Duodenal mucosa (tissue), 2 donors: ENCODE results near the gene IGSF21.

Experiments
- H3K27ac ChIP-seq: one replicate; pipeline ENCODE4 v1.7.0; 2013; ENCODE audit warnings: low read depth, low read length
- H3K27me3 ChIP-seq, 2 donors: one replicate each; pipeline ENCODE4 v1.7.0; 2013; ENCODE audit warnings: low read length in 2 of 2, control low read depth in 1 of 2; ENCODE audit not compliant: insufficient read depth in 2 of 2, control insufficient read depth in 1 of 2
- H3K36me3 ChIP-seq, 2 donors: one replicate each; pipeline ENCODE4 v1.7.0; 2013; ENCODE audit warnings: low read length in 2 of 2, control low read depth in 1 of 2; ENCODE audit not compliant: insufficient read depth in 2 of 2, control insufficient read depth in 1 of 2
- H3K4me1 ChIP-seq, 2 donors: one replicate each; pipeline ENCODE4 v1.7.0; 2013; ENCODE audit warnings: low read length in 2 of 2, control low read depth in 1 of 2; ENCODE audit not compliant: insufficient read depth in 2 of 2, control insufficient read depth in 1 of 2
- H3K4me3 ChIP-seq, 2 donors: one replicate each; pipeline ENCODE4 v1.7.0; 2013; ENCODE audit warnings: low read length in 2 of 2, low read depth in 1 of 2
- H3K9ac ChIP-seq, 2 donors: one replicate each; pipeline ENCODE4 v1.7.0; 2013; ENCODE audit warnings: low read length in 2 of 2, low read depth in 1 of 2
- H3K9me3 ChIP-seq, 2 donors: one replicate each; pipeline ENCODE4 v1.7.0; 2013; ENCODE audit warnings: low read length in 2 of 2, control low read depth in 1 of 2; ENCODE audit not compliant: control insufficient read depth in 1 of 2

The IGSF21 gene

GRCh38 chr1:18130356-18130755, 22.8 kb downstream of the IGSF21 start:
- H3K9ac ChIP-seq = no peak overlapping the region
- H3K27ac ChIP-seq = no peak overlapping the region
- no peaks in the 10 kb centered on the region for H3K4me1 ChIP-seq
- H3K4me3 ChIP-seq = no peak overlapping the region
- H3K27me3 ChIP-seq = no peaks in the 10 kb centered on the region
- no peaks in the 10 kb centered on the region for H3K36me3 ChIP-seq
- no peaks in the 10 kb centered on the region for H3K9me3 ChIP-seq

DNA sequence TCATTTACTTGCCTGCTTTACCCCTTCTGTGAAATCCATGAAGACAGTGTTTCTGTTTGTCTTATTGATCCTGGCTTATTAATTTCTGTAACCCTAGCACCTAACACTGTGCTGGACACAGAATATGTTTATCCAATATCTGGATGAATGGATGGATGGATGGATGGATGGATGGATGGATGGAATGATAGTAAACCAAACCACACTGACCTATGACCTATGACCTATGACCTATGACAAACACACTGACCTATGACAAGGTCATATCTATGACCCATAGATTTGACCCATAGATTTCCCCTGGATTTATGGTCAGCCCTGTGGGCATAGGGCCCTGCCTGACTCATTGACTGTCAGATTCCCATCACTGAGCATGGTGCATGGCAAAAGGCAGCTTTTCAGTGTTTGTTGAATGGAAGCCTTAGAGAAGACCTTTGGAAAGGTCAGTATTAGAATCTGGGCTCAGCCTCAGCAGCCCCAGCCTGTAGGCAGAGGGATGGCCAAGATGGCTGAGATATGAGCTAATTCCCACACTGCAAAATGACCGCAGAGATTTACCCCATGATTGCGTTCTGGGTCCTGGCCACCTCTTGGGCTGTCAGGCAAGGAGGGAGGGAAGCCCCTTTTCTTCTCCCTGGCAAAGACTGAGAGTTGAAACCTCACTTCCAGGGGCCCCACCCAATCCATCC, 24.6 kb downstream of the IGSF21 start:
- no peaks in the 10 kb centered on the region for H3K9me3 ChIP-seq
- no peaks in the 10 kb centered on the region for H3K4me1 ChIP-seq
- H3K9ac ChIP-seq = no peak overlapping the region
- no peak overlapping the region for H3K27ac ChIP-seq
- no peaks in the 10 kb centered on the region for H3K27me3 ChIP-seq
- H3K4me3 ChIP-seq = no peak overlapping the region
- H3K36me3 ChIP-seq = no peaks in the 10 kb centered on the region

DNA sequence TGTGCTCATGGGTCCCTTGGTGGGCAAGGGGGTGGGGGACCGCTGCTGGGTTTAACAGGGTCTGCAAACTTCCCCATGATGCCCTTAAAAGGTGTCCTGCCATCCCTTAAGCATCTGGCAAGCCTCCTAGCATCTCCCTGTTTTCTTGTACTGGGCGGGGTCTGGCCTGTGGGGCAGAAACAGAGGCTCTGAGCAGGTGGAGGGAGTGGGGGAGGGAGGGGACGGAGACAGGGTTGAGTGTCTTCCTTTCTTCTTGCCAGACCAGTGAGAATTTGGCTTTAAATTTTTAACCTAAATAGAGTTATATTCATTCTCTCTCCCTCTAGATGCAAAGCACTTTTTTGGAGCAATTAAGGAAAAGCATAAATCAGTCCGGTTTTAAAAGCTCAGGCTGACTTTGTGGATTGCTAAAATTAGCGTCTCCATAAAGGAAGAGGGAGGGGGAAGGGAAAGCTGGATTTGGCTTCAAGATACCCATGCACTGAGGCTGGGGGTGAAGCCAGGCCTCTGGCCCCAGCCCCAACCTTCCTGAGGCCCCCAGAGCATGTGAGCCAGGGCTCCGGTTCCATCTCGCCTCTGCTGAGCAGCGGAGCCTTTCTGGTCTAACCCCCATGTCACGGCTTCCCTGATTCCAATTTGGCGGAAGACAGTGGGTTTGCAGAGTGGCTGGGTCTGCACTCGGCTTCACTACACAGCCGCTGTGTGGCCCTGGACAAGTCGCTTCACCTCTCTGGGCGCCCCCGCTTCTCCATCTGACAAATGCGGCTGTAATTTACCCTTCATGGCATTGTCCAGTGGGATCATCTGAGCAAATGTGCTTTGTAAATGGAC, 25.3 kb downstream of the IGSF21 start:
- H3K36me3 ChIP-seq = no peaks in the 10 kb centered on the region
- H3K9ac ChIP-seq = no peak overlapping the region
- H3K9me3 ChIP-seq = no peaks in the 10 kb centered on the region
- H3K27me3 ChIP-seq = no peaks in the 10 kb centered on the region
- no peak overlapping the region for H3K4me3 ChIP-seq
- no peaks in the 10 kb centered on the region for H3K4me1 ChIP-seq
- no peak overlapping the region for H3K27ac ChIP-seq

- Histone ChIP-seq H3K4me1 (no peaks in the 10 kb centered on the region), H3K27ac (no peak overlapping the region), H3K4me3 (no peak overlapping the region), H3K9me3 (no peaks in the 10 kb centered on the region), H3K9ac (no peak overlapping the region), H3K27me3 (no peaks in the 10 kb centered on the region), H3K36me3 (no peaks in the 10 kb centered on the region)
Measured at GRCh38 chr1:18134324-18135046, 26.9 kb downstream of the IGSF21 start.

- Histone ChIP-seq H3K4me1 (no peaks in the 10 kb centered on the region), H3K9me3 (no peaks in the 10 kb centered on the region), H3K27me3 (no peaks in the 10 kb centered on the region), H3K36me3 (no peaks in the 10 kb centered on the region), H3K27ac (no peak overlapping the region), H3K4me3 (no peak overlapping the region), H3K9ac (no peak overlapping the region)
Measured at GRCh38 chr1:18137759-18138345, 30.3 kb downstream of the IGSF21 start.

DNA sequence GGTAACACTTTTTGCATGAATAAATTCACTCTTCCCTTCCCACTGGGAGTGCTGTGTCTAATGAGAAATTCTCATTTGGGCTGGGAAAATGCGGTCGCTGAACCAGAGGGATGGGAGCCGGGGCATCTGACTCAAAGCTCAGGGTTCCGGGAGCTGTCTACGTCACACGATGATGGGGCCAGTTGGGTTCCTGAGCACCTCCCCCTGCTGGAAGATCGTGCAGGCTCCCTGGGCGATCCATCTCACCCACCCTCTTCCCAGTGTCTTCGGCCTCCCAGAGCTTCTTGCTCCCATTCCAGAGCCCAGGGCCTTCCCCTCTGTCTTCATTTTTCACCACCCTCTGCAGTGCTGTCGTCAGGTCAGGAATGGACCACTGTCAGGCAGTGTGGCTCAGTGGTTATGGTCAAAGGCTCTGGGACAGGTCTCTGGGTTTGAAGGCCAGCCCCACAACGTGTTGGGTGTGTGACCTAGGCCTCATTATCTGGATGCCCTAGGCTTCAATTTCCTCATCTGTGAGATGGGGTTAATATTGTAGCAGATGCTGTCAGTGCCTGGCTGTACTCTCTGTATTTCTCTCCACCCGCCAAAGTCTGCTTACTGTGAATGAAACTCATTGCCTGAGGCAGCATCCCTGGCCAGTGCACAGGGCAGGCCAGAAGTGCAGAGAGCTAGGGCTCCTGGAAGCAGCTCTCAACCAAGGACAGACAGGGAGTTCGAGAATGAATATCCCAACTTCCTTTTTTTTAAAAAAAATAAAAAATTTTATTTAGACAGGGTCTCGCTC, 31.8 kb downstream of the IGSF21 start:
- H3K36me3 ChIP-seq = no peaks in the 10 kb centered on the region
- no peak overlapping the region for H3K27ac ChIP-seq
- H3K27me3 ChIP-seq = no peaks in the 10 kb centered on the region
- no peak overlapping the region for H3K9ac ChIP-seq
- no peak overlapping the region for H3K4me3 ChIP-seq
- H3K9me3 ChIP-seq = no peaks in the 10 kb centered on the region
- no peaks in the 10 kb centered on the region for H3K4me1 ChIP-seq

- Histone ChIP-seq H3K27ac (no peak overlapping the region), H3K4me1 (no peaks in the 10 kb centered on the region), H3K9ac (no peak overlapping the region), H3K36me3 (no peaks in the 10 kb centered on the region), H3K9me3 (no peaks in the 10 kb centered on the region), H3K4me3 (no peak overlapping the region), H3K27me3 (no peaks in the 10 kb centered on the region)
Measured at GRCh38 chr1:18140411-18140810, 32.8 kb downstream of the IGSF21 start.

GRCh38 chr1:18141661-18142060, 34.1 kb downstream of the IGSF21 start:
- no peak overlapping the region for H3K4me3 ChIP-seq

DNA sequence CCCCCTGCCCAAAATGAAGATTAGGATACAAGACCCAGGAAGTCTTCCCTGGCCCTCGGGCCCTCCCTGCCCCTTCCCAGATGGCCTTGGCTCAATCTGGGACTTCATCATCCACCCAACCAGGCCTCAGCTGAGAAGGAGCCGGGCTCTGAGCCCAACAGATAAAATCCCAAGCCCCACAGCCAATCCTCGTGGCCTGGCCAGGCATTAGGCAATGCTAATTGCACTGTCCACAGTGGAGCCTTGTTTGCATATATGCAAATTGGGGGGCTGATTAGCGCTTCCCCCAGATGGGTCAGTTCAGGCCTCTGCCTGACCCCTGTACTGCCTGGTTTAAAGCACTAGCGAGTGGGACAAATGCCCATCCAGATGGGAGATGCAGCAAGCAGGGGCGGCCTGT, 34.9 kb downstream of the IGSF21 start:
- H3K27me3 ChIP-seq = no peaks in the 10 kb centered on the region
- H3K36me3 ChIP-seq = no peaks in the 10 kb centered on the region
- no peak overlapping the region for H3K9ac ChIP-seq
- H3K9me3 ChIP-seq = no peaks in the 10 kb centered on the region
- H3K27ac ChIP-seq = no peak overlapping the region
- no peaks in the 10 kb centered on the region for H3K4me1 ChIP-seq
- H3K4me3 ChIP-seq = no peak overlapping the region

More at GRCh38 chr1:18141661-18142060, 34.1 kb downstream of the IGSF21 start:
- Histone ChIP-seq H3K27me3 (no peaks in the 10 kb centered on the region), H3K9ac (no peak overlapping the region), H3K4me1 (no peaks in the 10 kb centered on the region), H3K36me3 (no peaks in the 10 kb centered on the region), H3K9me3 (no peaks in the 10 kb centered on the region), H3K27ac (no peak overlapping the region)
